Mesodermal cell (in vitro differentiated cells): ENCODE measurements around the gene GJA4.
A peak's percentile ranks its signal among the peaks of the same experiment; 100 is the strongest.

Source experiments
- H3K27ac ChIP-seq: 2 replicates; pipeline ENCODE4 v1.7.0; 2013; ENCODE audit warnings: mild to moderate bottlenecking, low read depth, low read length, moderate library complexity; ENCODE audit not compliant: severe bottlenecking
- H3K36me3 ChIP-seq: 2 replicates; pipeline ENCODE4 v1.7.1; 2013; ENCODE audit warnings: mild to moderate bottlenecking, low read length, moderate library complexity; ENCODE audit not compliant: control insufficient read depth, insufficient read depth
- H3K4me1 ChIP-seq: one replicate; pipeline ENCODE4 v1.7.1; 2013; ENCODE audit warnings: mild to moderate bottlenecking, low read length; ENCODE audit not compliant: insufficient read depth, control insufficient read depth, poor library complexity, severe bottlenecking
- H3K4me3 ChIP-seq: 2 replicates; pipeline ENCODE4 v1.7.0; 2013; ENCODE audit warnings: low read length, control low read depth, mild to moderate bottlenecking; ENCODE audit not compliant: insufficient read depth, poor library complexity, severe bottlenecking; ENCODE audit errors: extremely low read depth
- H3K9me3 ChIP-seq: 2 replicates; pipeline ENCODE4 v1.7.1; 2013; ENCODE audit warnings: mild to moderate bottlenecking, low read length, moderate library complexity; ENCODE audit not compliant: control insufficient read depth
- WGBS, 2 experiments: methylation state at CpG; one replicate each; pipeline ENCODE4 v1.1.5; 2013; ENCODE audit warnings: missing lambda C conversion rate in 2 of 2; ENCODE audit not compliant: insufficient coverage in 2 of 2; 5-methylcytosine and 5-hydroxymethylcytosine counted together

Gene GJA4

DNA sequence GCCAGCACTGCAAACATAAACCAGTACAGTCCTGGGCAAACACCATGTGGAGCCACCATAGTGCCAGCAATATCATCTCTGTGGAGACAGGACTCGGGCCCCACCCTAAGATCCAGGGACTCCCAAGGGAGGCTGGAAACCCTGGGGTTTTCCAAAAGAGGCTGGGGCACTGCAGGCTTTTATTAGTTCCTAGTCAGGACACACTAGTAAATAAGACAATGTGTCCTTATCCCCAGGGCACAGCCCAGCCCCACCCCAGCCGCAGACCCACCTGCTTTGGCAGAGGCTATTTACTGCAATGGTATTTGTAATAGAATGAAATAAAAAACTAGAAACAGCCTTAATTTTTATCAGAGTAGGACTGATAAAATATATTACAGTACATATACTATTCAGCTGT is 12.3 kb upstream of the GJA4 start:
- no peaks in the 10 kb centered on the region for H3K9me3 ChIP-seq
- H3K36me3 ChIP-seq = no peaks in the 10 kb centered on the region
- WGBS, 2 experiments = 83 to 100% methylated on average over 1 of the region's 2 CpGs
- peaks cover 8% of the 10 kb centered on the region for H3K4me1 ChIP-seq
- no peak overlapping the region for H3K4me3 ChIP-seq
- no peak overlapping the region for H3K27ac ChIP-seq

DNA sequence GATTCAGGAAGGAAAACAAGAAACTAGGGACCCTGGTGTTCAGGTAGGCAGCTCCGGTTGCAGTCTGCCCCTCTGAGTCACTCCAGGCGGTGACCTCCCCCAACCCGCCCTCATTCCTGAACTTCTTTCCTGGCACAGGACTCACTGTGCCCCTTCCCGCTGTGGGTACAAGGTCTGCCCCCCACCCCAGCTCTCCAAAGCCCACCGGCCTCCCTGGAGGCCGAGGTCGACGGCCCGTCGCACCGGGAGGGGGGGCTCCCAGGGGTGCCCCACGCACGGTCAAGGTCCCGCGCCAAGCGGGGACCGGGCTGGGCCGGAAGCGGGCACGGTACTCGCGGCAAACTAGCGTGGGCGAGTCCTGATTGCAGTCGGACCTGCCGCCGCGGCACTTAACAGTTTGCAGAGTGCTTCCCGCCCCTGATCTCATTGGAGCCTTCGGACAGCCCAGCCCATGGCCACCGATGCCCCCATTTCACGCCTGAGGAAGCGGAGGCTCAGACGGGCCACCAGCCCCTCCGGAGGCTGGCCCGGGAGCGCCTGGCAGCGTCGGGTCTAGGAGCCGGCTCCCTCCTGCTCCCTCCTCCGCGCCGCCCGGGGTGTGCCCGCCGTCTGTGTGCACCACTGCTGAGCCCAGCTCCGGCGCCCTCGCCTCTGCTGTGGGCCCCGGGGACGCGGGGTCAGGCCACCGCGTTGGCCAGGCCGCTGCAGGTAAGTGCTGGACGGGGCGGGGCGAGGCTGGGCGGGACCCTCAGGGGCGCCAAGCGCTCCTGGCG is 11.5 kb upstream of the GJA4 start, which contains the start of gene GJB3:
Gene GJB3, plus strand, starts transcription at position 144 of the 773 bp plus-strand sequence. CDS start 3,549 bp downstream, outside the sequence.
- 2 to 4% methylated on average over 28 to 56 of the region's 62 CpGs for WGBS, 2 experiments
- H3K27ac ChIP-seq = no peak within 1 kb of the TSS
- no peaks in the 10 kb centered on the region for H3K9me3 ChIP-seq
- no peaks in the 10 kb centered on the region for H3K36me3 ChIP-seq
- H3K4me1 ChIP-seq = peaks cover 8% of the 10 kb centered on the region
- H3K4me3 ChIP-seq = peak within 1 kb of the TSS; percentile 28

DNA sequence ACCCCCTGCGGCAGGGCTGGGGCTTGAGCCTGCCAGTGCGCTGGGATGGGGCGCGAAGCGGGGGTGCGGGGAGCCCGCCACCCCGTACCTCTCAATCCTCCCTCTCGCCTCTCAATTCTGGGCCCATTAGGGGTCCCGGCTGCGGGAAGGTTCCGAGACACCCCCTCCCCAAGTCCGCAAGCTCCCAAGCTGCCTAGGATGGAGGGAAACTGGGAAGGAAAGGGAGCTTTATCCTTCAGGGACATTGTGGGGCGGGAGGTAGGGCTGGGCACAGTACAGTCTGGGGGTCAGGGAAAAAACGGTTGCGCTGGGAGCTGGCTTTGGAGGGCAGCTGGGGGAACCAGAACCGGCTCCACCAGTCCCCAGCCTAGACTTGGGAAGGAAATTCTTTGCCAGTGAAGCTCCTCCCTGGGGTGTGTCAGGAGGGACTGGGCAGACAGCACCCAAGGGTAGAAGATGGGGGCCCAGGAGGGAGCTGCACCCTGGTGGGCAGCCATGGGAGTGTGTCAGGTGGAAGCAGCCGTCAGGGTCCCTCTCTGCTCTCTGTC is 10.9 kb upstream of the GJA4 start:
- peaks cover 5% of the 10 kb centered on the region for H3K4me1 ChIP-seq
- no peak overlapping the region for H3K27ac ChIP-seq
- whole genome bisulfite sequencing, 2 experiments = 17 to 18% methylated on average over 3 to 9 of the region's 18 CpGs
- no peaks in the 10 kb centered on the region for H3K36me3 ChIP-seq
- peak overlapping the region; percentile 28 for H3K4me3 ChIP-seq
- no peaks in the 10 kb centered on the region for H3K9me3 ChIP-seq

DNA sequence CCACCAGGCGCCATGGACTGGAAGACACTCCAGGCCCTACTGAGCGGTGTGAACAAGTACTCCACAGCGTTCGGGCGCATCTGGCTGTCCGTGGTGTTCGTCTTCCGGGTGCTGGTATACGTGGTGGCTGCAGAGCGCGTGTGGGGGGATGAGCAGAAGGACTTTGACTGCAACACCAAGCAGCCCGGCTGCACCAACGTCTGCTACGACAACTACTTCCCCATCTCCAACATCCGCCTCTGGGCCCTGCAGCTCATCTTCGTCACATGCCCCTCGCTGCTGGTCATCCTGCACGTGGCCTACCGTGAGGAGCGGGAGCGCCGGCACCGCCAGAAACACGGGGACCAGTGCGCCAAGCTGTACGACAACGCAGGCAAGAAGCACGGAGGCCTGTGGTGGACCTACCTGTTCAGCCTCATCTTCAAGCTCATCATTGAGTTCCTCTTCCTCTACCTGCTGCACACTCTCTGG is 8.0 kb upstream of the GJA4 start:
- WGBS, 2 experiments = 95 to 96% methylated on average over 26 to 28 of the region's 28 CpGs
- no peak overlapping the region for H3K4me3 ChIP-seq
- H3K4me1 ChIP-seq = no peaks in the 10 kb centered on the region
- no peaks in the 10 kb centered on the region for H3K9me3 ChIP-seq
- no peak overlapping the region for H3K27ac ChIP-seq
- no peaks in the 10 kb centered on the region for H3K36me3 ChIP-seq

DNA sequence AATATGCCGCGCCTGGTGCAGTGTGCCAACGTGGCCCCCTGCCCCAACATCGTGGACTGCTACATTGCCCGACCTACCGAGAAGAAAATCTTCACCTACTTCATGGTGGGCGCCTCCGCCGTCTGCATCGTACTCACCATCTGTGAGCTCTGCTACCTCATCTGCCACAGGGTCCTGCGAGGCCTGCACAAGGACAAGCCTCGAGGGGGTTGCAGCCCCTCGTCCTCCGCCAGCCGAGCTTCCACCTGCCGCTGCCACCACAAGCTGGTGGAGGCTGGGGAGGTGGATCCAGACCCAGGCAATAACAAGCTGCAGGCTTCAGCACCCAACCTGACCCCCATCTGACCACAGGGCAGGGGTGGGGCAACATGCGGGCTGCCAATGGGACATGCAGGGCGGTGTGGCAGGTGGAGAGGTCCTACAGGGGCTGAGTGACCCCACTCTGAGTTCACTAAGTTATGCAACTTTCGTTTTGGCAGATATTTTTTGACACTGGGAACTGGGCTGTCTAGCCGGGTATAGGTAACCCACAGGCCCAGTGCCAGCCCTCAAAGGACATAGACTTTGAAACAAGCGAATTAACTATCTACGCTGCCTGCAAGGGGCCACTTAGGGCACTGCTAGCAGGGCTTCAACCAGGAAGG is 7.4 kb upstream of the GJA4 start:
- Histone ChIP-seq H3K27ac (no peak overlapping the region), H3K9me3 (no peaks in the 10 kb centered on the region), H3K4me3 (no peak overlapping the region), H3K36me3 (no peaks in the 10 kb centered on the region), H3K4me1 (no peaks in the 10 kb centered on the region)
- 87 to 90% methylated on average over 20 of the region's 22 CpGs for WGBS, 2 experiments

DNA sequence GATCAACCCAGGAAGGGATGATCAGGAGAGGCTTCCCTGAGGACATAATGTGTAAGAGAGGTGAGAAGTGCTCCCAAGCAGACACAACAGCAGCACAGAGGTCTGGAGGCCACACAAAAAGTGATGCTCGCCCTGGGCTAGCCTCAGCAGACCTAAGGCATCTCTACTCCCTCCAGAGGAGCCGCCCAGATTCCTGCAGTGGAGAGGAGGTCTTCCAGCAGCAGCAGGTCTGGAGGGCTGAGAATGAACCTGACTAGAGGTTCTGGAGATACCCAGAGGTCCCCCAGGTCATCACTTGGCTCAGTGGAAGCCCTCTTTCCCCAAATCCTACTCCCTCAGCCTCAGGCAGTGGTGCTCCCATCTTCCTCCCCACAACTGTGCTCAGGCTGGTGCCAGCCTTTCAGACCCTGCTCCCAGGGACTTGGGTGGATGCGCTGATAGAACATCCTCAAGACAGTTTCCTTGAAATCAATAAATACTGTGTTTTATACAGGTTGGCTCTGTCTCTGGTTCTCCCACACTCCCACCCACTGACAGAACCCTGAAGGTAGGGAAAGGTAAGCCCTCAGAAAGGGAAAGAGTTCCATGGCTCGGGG is 6.8 kb upstream of the GJA4 start:
- no peak overlapping the region for H3K27ac ChIP-seq
- no peaks in the 10 kb centered on the region for H3K36me3 ChIP-seq
- no peaks in the 10 kb centered on the region for H3K4me1 ChIP-seq
- no peaks in the 10 kb centered on the region for H3K9me3 ChIP-seq
- H3K4me3 ChIP-seq = no peak overlapping the region
- WGBS, 2 experiments = 50 to 90% methylated on average over 2 of the region's 4 CpGs

DNA sequence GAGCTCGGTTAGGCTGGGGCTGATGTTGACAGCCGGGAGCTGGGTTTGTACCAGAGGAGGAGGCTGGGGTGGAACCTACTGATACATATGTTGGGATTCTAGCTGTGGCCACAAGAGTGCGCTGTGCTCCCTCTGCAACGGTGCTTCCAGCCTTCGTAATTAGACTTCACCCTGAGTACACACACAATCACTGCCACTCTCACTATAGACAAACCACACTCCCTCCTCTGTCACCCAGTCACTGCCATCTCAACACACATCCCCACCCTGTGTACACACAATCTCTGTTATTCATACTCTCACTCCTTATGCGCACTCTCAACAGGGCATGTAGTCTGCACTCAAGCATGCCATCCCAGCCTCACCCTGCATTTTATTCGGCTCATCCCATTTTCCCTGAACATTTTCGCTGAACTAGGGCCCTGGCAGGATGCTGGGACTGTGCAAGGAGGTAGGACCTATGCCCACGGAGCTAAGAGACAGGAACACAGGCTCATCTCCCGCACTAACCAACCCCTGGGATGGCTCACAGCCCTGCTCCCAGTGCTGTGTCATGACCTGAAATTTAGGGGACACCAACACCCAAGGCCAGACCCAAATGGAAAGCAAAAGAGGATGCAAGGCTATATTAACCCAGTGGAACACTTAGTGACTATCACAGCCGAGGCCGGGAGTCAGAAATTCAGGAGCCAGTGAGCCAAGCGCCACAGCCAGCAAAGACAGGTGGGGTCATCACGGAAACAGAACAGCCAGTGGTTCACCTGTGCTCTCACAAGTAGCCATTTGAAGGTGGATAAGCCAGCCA is 6.1 kb upstream of the GJA4 start:
- Histone ChIP-seq H3K4me3 (no peak overlapping the region), H3K4me1 (no peaks in the 10 kb centered on the region), H3K9me3 (no peaks in the 10 kb centered on the region), H3K27ac (no peak overlapping the region), H3K36me3 (no peaks in the 10 kb centered on the region)
- 53 to 55% methylated on average over 11 to 12 of the region's 14 CpGs for WGBS, 2 experiments

DNA sequence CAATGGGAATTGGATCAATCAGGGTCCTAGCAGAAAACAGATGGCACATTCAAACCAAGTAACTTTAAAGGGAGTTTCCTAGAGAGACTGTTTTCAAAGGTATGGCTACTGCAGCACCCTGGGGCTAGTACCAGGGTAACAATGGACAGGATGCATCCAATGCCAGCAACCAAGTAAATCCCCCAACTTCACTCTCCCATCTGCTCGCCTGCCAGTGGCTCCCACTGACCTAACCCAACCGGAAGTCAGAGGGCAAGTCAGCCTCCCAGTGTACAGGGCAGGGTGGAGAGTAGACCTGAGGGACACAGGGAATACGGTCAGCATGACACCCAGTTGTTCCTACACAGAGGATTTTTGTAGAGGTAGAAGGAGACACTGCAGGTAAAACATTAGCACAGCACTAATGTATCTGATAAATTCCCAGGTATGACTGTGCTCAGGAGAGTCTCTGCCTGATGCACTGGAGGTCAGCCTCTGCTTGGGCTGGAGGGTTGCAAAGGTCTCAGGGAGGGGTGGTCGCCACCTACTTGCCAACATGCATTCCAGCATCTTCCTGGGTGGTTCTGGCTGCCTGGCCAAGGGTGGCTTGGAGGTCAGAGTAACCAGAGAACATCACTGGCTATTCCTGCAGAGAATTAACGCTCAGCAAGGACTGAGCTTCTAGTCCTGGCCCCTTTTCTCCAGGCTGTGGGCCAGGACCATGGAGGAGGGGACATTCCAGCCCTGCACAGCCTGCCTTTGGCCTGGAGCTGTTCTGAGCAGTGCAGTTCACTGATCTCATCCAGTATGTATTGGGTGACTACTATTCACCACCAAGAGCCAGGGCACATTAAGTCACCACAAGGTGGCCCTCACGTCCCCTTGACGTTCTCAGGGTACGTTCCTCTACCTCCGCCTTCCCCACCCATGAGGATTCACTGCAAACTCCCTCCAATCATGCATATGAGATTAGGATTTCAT is 5.1 kb upstream of the GJA4 start:
- no peaks in the 10 kb centered on the region for H3K36me3 ChIP-seq
- 53 to 58% methylated on average over 7 to 9 of the region's 9 CpGs for WGBS, 2 experiments
- H3K27ac ChIP-seq = no peak overlapping the region
- H3K4me1 ChIP-seq = no peaks in the 10 kb centered on the region
- H3K9me3 ChIP-seq = no peaks in the 10 kb centered on the region
- no peak overlapping the region for H3K4me3 ChIP-seq

DNA sequence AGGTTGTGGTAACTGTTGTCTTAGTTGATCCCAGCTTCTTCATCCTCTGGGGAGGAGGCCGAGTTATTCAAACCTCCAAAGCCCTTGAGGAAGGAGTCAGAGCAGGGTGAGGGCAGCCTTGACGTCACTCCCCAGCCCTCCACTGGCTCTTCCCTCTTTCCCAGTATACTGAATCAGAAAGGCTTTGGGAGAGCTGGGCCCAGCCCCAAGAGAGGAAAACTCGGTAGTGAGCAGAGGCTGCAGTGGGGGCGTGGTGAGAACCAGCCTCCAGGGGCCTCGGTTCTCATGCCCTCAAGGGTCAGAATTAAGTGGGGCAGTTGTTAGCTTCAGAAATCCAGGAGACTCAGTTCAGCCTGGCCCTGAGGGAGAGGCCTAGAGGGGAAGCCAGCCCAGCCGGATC is 1.8 kb upstream of the GJA4 start:
- Histone ChIP-seq H3K36me3 (peaks cover 4% of the 10 kb centered on the region), H3K27ac (no peak overlapping the region), H3K4me1 (no peaks in the 10 kb centered on the region), H3K9me3 (no peaks in the 10 kb centered on the region), H3K4me3 (no peak overlapping the region)
- 70 to 76% methylated on average over 4 to 6 of the region's 6 CpGs for WGBS, 2 experiments
